Fibroblast of lung (primary cell): ENCODE data around the gene ZNF608. TPM values are rescaled to one million over a fixed set of nuclear protein-coding genes. Genes with fewer than 3 reads are reported as not detected.
A peak's percentile ranks its signal among the peaks of the same experiment; 100 is the strongest.

Experiments used
- DNase-seq, 2 donors: peaks; one replicate each; pipeline versions ENCODE4 v3.0.0 to v3.0.0-alpha.2; 2010; ENCODE audit warnings: low read depth in 2 of 2
- H2AFZ ChIP-seq: 2 replicates; pipeline ENCODE4 v1.5.1; 2012; ENCODE audit warnings: low read length, control low read depth, inconsistent platforms
- H3K27ac ChIP-seq: 2 replicates; pipeline ENCODE4 v1.5.1; 2011; ENCODE audit warnings: low read length, control low read depth; ENCODE audit not compliant: insufficient read depth
- H3K27me3 ChIP-seq: 2 replicates; pipeline ENCODE4 v1.5.1; 2011; ENCODE audit warnings: mild to moderate bottlenecking, low read length; ENCODE audit not compliant: control insufficient read depth, insufficient read depth
- H3K36me3 ChIP-seq: 2 replicates; pipeline ENCODE4 v1.5.1; 2011; ENCODE audit warnings: low read length; ENCODE audit not compliant: control insufficient read depth, insufficient read depth
- H3K4me1 ChIP-seq: 2 replicates; pipeline ENCODE4 v1.5.1; 2011; ENCODE audit warnings: low read length; ENCODE audit not compliant: control insufficient read depth, insufficient read depth; ENCODE audit errors: extremely low read depth
- H3K4me2 ChIP-seq: 2 replicates; pipeline ENCODE4 v1.5.1; 2011; ENCODE audit warnings: low read length, control low read depth; ENCODE audit not compliant: insufficient read depth; ENCODE audit errors: extremely low read depth
- H3K4me3 ChIP-seq, 4 experiments: fragments of 200-600 bp in 1 of 4; sonication (generic) in 1 of 4; replicated peaks in 1 of 4; 2 replicates each; pipeline ENCODE4 v1.5.1; 2011 to 2016; ENCODE audit warnings: low read length in 4 of 4, low read depth in 3 of 4, mild to moderate bottlenecking in 3 of 4, control low read depth in 2 of 4, inconsistent platforms in 1 of 4, mixed read lengths in 1 of 4; ENCODE audit not compliant: insufficient read depth in 1 of 4; ENCODE audit errors: control extremely low read depth in 1 of 4
- H3K79me2 ChIP-seq: 2 replicates; pipeline ENCODE4 v1.5.1; 2012; ENCODE audit warnings: mild to moderate bottlenecking, low read length, inconsistent platforms; ENCODE audit not compliant: control insufficient read depth, insufficient read depth
- H3K9ac ChIP-seq: 2 replicates; pipeline ENCODE4 v1.5.1; 2011; ENCODE audit warnings: mild to moderate bottlenecking, low read length, control low read depth; ENCODE audit not compliant: insufficient read depth
- H3K9me3 ChIP-seq: 2 replicates; pipeline ENCODE4 v1.5.1; 2012; ENCODE audit warnings: low read depth, low read length; ENCODE audit not compliant: control insufficient read depth, insufficient read depth
- H4K20me1 ChIP-seq: 2 replicates; pipeline ENCODE4 v1.5.1; 2011; ENCODE audit warnings: low read length; ENCODE audit not compliant: control insufficient read depth, insufficient read depth; ENCODE audit errors: extremely low read depth
- EZH2 ChIP-seq: IDR thresholded peaks from 2 replicates; pipeline ENCODE4 v1.5.1; 2012; ENCODE audit warnings: low read length, control low read depth, mild to moderate bottlenecking; ENCODE audit errors: missing control alignments
- polyA plus RNA-seq, 2 donors: library from polyadenylated mRNA; depleted of rRNA in 1 of 2; stranded (reverse) in 1 of 2; unstranded in 1 of 2; fragments of >200 nt; gene quantifications; 2 replicates each; pipeline ENCODE4 v1.2.1, GENCODE V29; 2011 to 2012; ENCODE audit warnings: missing spikeins in 1 of 2
- total RNA-seq: library from RNA; depleted of rRNA; stranded (reverse); fragments of >200 nt; gene quantifications from 2 replicates; pipeline ENCODE4 v1.2.1, GENCODE V29; 2014
- TF ChIP-seq, protein P1 (sequence below), 2 donors: IDR thresholded peaks in 1 of 2; conservative IDR thresholded peaks in 1 of 2; 1 replicate in 1 of 2; 2 replicates in 1 of 2; pipeline ENCODE4 v1.5.1; 2011 to 2012; ENCODE audit warnings: low read length in 2 of 2, control low read depth in 1 of 2, inconsistent platforms in 1 of 2, low read depth in 1 of 2, mild to moderate bottlenecking in 1 of 2

ZNF608 gene
- total and polyA plus RNA-seq, 2 donors (not counting 1 experiment from before 2014, with no cell fraction given) = 12.4 to 25.3 TPM

GRCh38 chr5:124743602-124744169 is 2.8 kb downstream of the ZNF608 start:
- Histone ChIP-seq H2AFZ (no peak overlapping the region), H3K4me1 (peaks cover 6% of the 10 kb centered on the region), H4K20me1 (no peaks in the 10 kb centered on the region), H3K4me3 (peak overlapping the region; percentile 69 to 97 (median 72)), H3K79me2 (peaks cover 51% of the 10 kb centered on the region), H3K4me2 (peak overlapping the region; percentile 88), H3K9me3 (no peaks in the 10 kb centered on the region), H3K27me3 (no peaks in the 10 kb centered on the region), H3K27ac (peak overlapping the region; percentile 72), H3K36me3 (no peaks in the 10 kb centered on the region), H3K9ac (peak overlapping the region; percentile 57)
- TF ChIP-seq, protein P1, sequence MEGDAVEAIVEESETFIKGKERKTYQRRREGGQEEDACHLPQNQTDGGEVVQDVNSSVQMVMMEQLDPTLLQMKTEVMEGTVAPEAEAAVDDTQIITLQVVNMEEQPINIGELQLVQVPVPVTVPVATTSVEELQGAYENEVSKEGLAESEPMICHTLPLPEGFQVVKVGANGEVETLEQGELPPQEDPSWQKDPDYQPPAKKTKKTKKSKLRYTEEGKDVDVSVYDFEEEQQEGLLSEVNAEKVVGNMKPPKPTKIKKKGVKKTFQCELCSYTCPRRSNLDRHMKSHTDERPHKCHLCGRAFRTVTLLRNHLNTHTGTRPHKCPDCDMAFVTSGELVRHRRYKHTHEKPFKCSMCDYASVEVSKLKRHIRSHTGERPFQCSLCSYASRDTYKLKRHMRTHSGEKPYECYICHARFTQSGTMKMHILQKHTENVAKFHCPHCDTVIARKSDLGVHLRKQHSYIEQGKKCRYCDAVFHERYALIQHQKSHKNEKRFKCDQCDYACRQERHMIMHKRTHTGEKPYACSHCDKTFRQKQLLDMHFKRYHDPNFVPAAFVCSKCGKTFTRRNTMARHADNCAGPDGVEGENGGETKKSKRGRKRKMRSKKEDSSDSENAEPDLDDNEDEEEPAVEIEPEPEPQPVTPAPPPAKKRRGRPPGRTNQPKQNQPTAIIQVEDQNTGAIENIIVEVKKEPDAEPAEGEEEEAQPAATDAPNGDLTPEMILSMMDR (conservative IDR thresholded peaks at IDR 0.05 in 1 of 2, IDR thresholded peaks at IDR 0.05 in 1 of 2; ENCODE audit: low read depth in 1 of 2, low read length in 2 of 2) = no peak
- TF ChIP-seq EZH2 = no peak
- peak in 1 of 2 donors; percentile 23 for DNase-seq

- peak; percentile 82 to 96 for DNase-seq
- Histone ChIP-seq H2AFZ (no peak overlapping the region), H3K4me3 (peak overlapping the region; percentile 69 to 97 (median 72)), H3K9me3 (no peaks in the 10 kb centered on the region), H3K79me2 (peaks cover 51% of the 10 kb centered on the region), H3K27ac (peak overlapping the region; percentile 68), H3K4me1 (peaks cover 6% of the 10 kb centered on the region), H3K27me3 (no peaks in the 10 kb centered on the region), H3K4me2 (peak overlapping the region; percentile 88), H3K9ac (peak overlapping the region; percentile 16), H4K20me1 (no peaks in the 10 kb centered on the region), H3K36me3 (no peaks in the 10 kb centered on the region)
- TF ChIP-seq, protein P1 (conservative IDR thresholded peaks at IDR 0.05 in 1 of 2, IDR thresholded peaks at IDR 0.05 in 1 of 2; ENCODE audit: low read depth in 1 of 2, low read length in 2 of 2) = no peak
- no peak for TF ChIP-seq EZH2
These were observed 3.3 kb downstream of the ZNF608 start for GRCh38 chr5:124742983-124743601.

- no peak for DNase-seq
- Histone ChIP-seq H3K4me1 (peaks cover 6% of the 10 kb centered on the region), H3K27ac (peak overlapping the region; percentile 68), H3K79me2 (peaks cover 51% of the 10 kb centered on the region), H3K4me2 (peak overlapping the region; percentile 88), H3K36me3 (no peaks in the 10 kb centered on the region), H3K27me3 (no peaks in the 10 kb centered on the region), H3K9me3 (no peaks in the 10 kb centered on the region), H3K9ac (no peak overlapping the region), H3K4me3 (peak overlapping the region; percentile 69 to 97 (median 72)), H2AFZ (no peak overlapping the region), H4K20me1 (no peaks in the 10 kb centered on the region)
- TF ChIP-seq EZH2 = no peak
- TF ChIP-seq, protein P1 (conservative IDR thresholded peaks at IDR 0.05 in 1 of 2, IDR thresholded peaks at IDR 0.05 in 1 of 2; ENCODE audit: low read depth in 1 of 2, low read length in 2 of 2) = no peak
These were observed 3.9 kb downstream of the ZNF608 start for GRCh38 chr5:124742521-124742920.
